Smooth muscle cell of the brain vasculature (primary cell): ENCODE results near the gene TSPEAR.
"Not testable (repeated sequence)": the region's sequence is repeated elsewhere in the genome, so short reads cannot be mapped to it uniquely, and the experiment has no call there.

Experiments used
- DNase-seq: peaks from one replicate; pipeline ENCODE4 v3.0.0-alpha.2; 2012; ENCODE audit warnings: low read depth, low spot score

TSPEAR gene

GRCh38 chr21:44702973-44703730 is 8.2 kb downstream of the TSPEAR start:
- DNase-seq, result no peak

- no peak for DNase-seq
Measured at GRCh38 chr21:44702111-44702972, 9.0 kb downstream of the TSPEAR start.

- no peak for DNase-seq
Measured at GRCh38 chr21:44701541-44701940, 9.8 kb downstream of the TSPEAR start.

GRCh38 chr21:44701023-44701400 is 10.4 kb downstream of the TSPEAR start:
- DNase-seq, result no peak

GRCh38 chr21:44700101-44701022 is 11.0 kb downstream of the TSPEAR start:
- no peak for DNase-seq

- no peak for DNase-seq
Measured at GRCh38 chr21:44699502-44700001, 11.8 kb downstream of the TSPEAR start.

- peak; percentile 10 for DNase-seq
Measured at GRCh38 chr21:44697811-44698734, 13.3 kb downstream of the TSPEAR start.

GRCh38 chr21:44697172-44697810 is 14.1 kb downstream of the TSPEAR start, which contains the start of gene KRTAP10-12:
TSS of gene KRTAP10-12 (plus strand) at chr21:44697172. CDS start at chr21:44697202, 30 bp downstream.
- not testable (repeated sequence) for DNase-seq

- no peak for DNase-seq
Measured at GRCh38 chr21:44696572-44696971, 14.8 kb downstream of the TSPEAR start.

- DNase-seq, result no peak
Measured at GRCh38 chr21:44695641-44696040, 15.7 kb downstream of the TSPEAR start.

- no peak for DNase-seq
Measured at GRCh38 chr21:44695184-44695583, 16.2 kb downstream of the TSPEAR start.

- DNase-seq, result no peak
Measured at GRCh38 chr21:44694776-44695175, 16.6 kb downstream of the TSPEAR start.

GRCh38 chr21:44692798-44693512 is 18.4 kb downstream of the TSPEAR start:
- no peak for DNase-seq

GRCh38 chr21:44691686-44692085 is 19.7 kb downstream of the TSPEAR start:
- no peak for DNase-seq

- not testable (repeated sequence) for DNase-seq
Measured at GRCh38 chr21:44689740-44690139, 21.6 kb downstream of the TSPEAR start.

- DNase-seq, result no peak
Measured at GRCh38 chr21:44687671-44688070, 23.7 kb downstream of the TSPEAR start.

- no peak for DNase-seq
Measured at GRCh38 chr21:44686843-44687561, 24.4 kb downstream of the TSPEAR start.

GRCh38 chr21:44686000-44686781 is 25.2 kb downstream of the TSPEAR start:
- DNase-seq, result no peak
